NB4 (cell line): ENCODE measurements around the gene PLCB4.

Experiments
- DNase-seq: peaks from one replicate; pipeline ENCODE4 v3.0.0; 2010; ENCODE audit warnings: low read depth
- H3K4me3 ChIP-seq: one replicate; pipeline ENCODE4 v1.5.1; 2011; ENCODE audit warnings: mild to moderate bottlenecking, low read depth, low read length, moderate library complexity
- CTCF ChIP-seq: IDR thresholded peaks from one replicate; pipeline ENCODE4 v1.5.1; 2012; ENCODE audit warnings: low read depth, low read length
- MYC ChIP-seq: IDR thresholded peaks from 2 replicates; pipeline ENCODE4 v1.6.1; 2011; ENCODE audit warnings: low read depth, low read length
- POLR2A ChIP-seq: IDR thresholded peaks from 2 replicates; pipeline ENCODE4 v1.6.1; 2011; ENCODE audit warnings: mild to moderate bottlenecking; ENCODE audit not compliant: insufficient read length; ENCODE audit errors: extremely low read depth
- TF ChIP-seq, protein P1 (sequence below): IDR thresholded peaks from 2 replicates; pipeline ENCODE4 v1.6.1; 2011; ENCODE audit warnings: low read depth, low read length

PLCB4 gene

GRCh38 chr20:9024606-9025005, 44.3 kb upstream of the PLCB4 start:
- no peak overlapping the region for H3K4me3 ChIP-seq
- TF ChIP-seq, protein P1, sequence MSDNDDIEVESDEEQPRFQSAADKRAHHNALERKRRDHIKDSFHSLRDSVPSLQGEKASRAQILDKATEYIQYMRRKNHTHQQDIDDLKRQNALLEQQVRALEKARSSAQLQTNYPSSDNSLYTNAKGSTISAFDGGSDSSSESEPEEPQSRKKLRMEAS = no peak
- TF ChIP-seq MYC = no peak
- no peak for TF ChIP-seq CTCF
- no peak for TF ChIP-seq POLR2A
- no peak for DNase-seq

DNA sequence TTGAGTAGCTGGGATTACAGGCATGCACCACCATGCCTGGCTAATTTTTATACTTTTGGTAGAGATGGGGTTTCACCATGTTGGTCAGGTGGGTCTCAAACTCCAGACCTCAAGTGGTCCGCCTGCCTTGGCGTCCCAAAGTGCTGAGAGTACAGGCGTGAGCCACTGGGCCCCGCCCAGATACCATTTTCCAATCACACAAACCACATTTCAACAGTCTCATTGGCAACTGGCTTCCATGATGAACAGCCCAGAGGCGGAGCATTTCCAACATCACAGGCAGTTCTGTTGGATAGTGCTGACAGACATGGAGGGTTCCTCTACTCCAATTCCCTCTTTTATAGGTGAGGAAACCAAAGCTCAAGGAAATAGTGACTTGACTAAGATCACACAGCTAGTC, 43.9 kb upstream of the PLCB4 start:
- no peak for DNase-seq
- TF ChIP-seq CTCF = no peak
- no peak for TF ChIP-seq POLR2A
- TF ChIP-seq, protein P1 = no peak
- TF ChIP-seq MYC = no peak
- no peak overlapping the region for H3K4me3 ChIP-seq

- DNase-seq = no peak
- TF ChIP-seq POLR2A (no peak), CTCF (no peak), MYC (no peak)
- TF ChIP-seq, protein P1 = no peak
- H3K4me3 ChIP-seq = no peak overlapping the region
These were observed 43.2 kb upstream of the PLCB4 start for GRCh38 chr20:9025643-9026042.

DNA sequence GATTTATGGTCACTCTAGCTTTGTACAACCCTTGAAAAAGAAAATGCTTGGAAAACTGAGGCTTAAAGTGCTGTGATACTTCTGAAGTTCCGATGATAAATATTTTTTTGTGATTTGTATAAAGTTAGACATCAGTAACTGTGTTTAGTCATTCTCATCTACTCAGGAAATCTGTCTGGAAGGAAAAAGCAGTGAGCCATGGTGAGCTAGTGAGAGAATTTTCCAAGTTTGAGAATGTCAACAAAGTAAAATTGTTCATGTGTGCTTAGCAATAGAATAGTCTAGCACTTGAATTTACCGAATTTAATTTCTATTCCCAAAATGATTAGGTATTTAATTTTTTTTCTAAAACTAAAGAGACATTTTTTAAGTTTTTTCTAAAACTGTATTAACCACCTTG, 41.3 kb upstream of the PLCB4 start:
- DNase-seq = no peak
- H3K4me3 ChIP-seq = no peak overlapping the region
- TF ChIP-seq POLR2A (no peak), MYC (no peak), CTCF (no peak)
- TF ChIP-seq, protein P1 = no peak

GRCh38 chr20:9028419-9028818, 40.5 kb upstream of the PLCB4 start:
- no peak for DNase-seq
- no peak for TF ChIP-seq POLR2A
- no peak for TF ChIP-seq CTCF
- no peak for TF ChIP-seq MYC
- TF ChIP-seq, protein P1 = no peak
- no peak overlapping the region for H3K4me3 ChIP-seq

- no peak overlapping the region for H3K4me3 ChIP-seq
- no peak for DNase-seq
- TF ChIP-seq POLR2A = no peak
- TF ChIP-seq MYC = no peak
- TF ChIP-seq, protein P1 = no peak
- TF ChIP-seq CTCF = no peak
These were observed 36.9 kb upstream of the PLCB4 start for GRCh38 chr20:9031991-9032390.
